K562 (cell line): ENCODE results near the gene GYPC. TPM values are rescaled to one million over a fixed set of nuclear protein-coding genes. Genes with fewer than 3 reads are reported as not detected.
A peak's percentile ranks its signal among the peaks of the same experiment; 100 is the strongest.

ENCODE experiments used
- ATAC-seq: fragments of 200-7000 bp; cut with Tn5 transposase; 3 replicates; pipeline ENCODE4 v1.9.1; 2020; ENCODE audit warnings: moderate library complexity
- BruUV-seq: library from RNA; stranded (reverse); fragments of 400-500 nt; replicated peaks from 2 replicates; lab custom pipeline; 2021; lab: Mats Ljungman, UMichigan
- CTCF ChIA-PET: fragments of 300-600 bp; formaldehyde crosslinking; extraction: SDS; loops from one replicate; lab custom pipeline; 2021; ENCODE audit warnings: low intra/inter-chr PET ratio; lab: Yijun Ruan, JAX
- POLR2A ChIA-PET: fragments of 300-600, 350-650 bp; sonication (Branson Sonifier 250); formaldehyde crosslinking; extraction: SDS; loops from one replicate; lab custom pipeline; 2021; ENCODE audit warnings: antibody characterized with exemption, inconsistent platforms; lab: Yijun Ruan, JAX
- DNase-seq, 4 experiments: peaks; one replicate each; pipeline versions ENCODE4 v3.0.0 to v3.0.0-alpha.2; 2011 to 2018; ENCODE audit warnings: low spot score in 3 of 4, mixed read lengths in 3 of 4; ENCODE audit errors: extremely low read depth in 1 of 4
- FAIRE-seq: peaks from 2 replicates; lab custom pipeline; 2011; peaks lifted over from hg19 to GRCh38; lab: Jason Lieb, UNC
- H2AFZ ChIP-seq: 2 replicates; pipeline ENCODE4 v1.6.0; 2011; ENCODE audit warnings: low read depth, low read length, control low read depth, inconsistent platforms
- H3K27ac ChIP-seq: fragments of 200-600 bp; 3 replicates; pipeline ENCODE4 v1.8.0; 2011; ENCODE audit warnings: low read depth, mild to moderate bottlenecking, control low read depth, inconsistent platforms, low read length, moderate library complexity, mixed read lengths; ENCODE audit errors: extremely low read depth
- H3K27me3 ChIP-seq, 2 experiments: fragments of 300-600 bp in 1 of 2; 2 replicates in 1 of 2; 3 replicates in 1 of 2; pipeline versions ENCODE4 v1.6.0 to v1.8.0; 2011; ENCODE audit warnings: inconsistent platforms in 2 of 2, low read length in 2 of 2, mild to moderate bottlenecking in 1 of 2, mixed read lengths in 1 of 2, moderate library complexity in 1 of 2; ENCODE audit not compliant: control insufficient read depth in 2 of 2, insufficient read depth in 2 of 2
- H3K36me3 ChIP-seq: fragments of 300-600 bp; 3 replicates; pipeline ENCODE4 v1.8.0; 2011; ENCODE audit warnings: mild to moderate bottlenecking, low read length, inconsistent platforms; ENCODE audit not compliant: control insufficient read depth, insufficient read depth
- H3K4me1 ChIP-seq, 2 experiments: fragments of 200-600 bp in 1 of 2; replicated peaks in 1 of 2; 2 replicates in 1 of 2; 3 replicates in 1 of 2; pipeline versions ENCODE4 v1.5.1 to v1.8.0; 2011; ENCODE audit warnings: inconsistent platforms in 2 of 2, low read length in 2 of 2, mild to moderate bottlenecking in 1 of 2, mixed read lengths in 1 of 2, moderate library complexity in 1 of 2; ENCODE audit not compliant: control insufficient read depth in 2 of 2, insufficient read depth in 2 of 2
- H3K4me2 ChIP-seq: 2 replicates; pipeline ENCODE4 v1.6.1; 2011; ENCODE audit warnings: low read length, control low read depth, inconsistent platforms, mixed read lengths; ENCODE audit not compliant: insufficient read depth
- H3K4me3 ChIP-seq: fragments of 200-600 bp; sonication (generic), shearing (Covaris generic); 2 replicates; pipeline ENCODE4 v1.5.1; 2016; ENCODE audit warnings: control low read depth, inconsistent platforms
- H3K79me2 ChIP-seq: fragments of 200-600 bp; 3 replicates; pipeline ENCODE4 v1.8.0; 2011; ENCODE audit warnings: low read length, inconsistent platforms; ENCODE audit not compliant: control insufficient read depth, insufficient read depth
- H3K9ac ChIP-seq, 2 experiments: 2 replicates each; pipeline versions ENCODE4 v1.6.0 to v1.6.1; 2011; ENCODE audit warnings: low read depth in 2 of 2, low read length in 2 of 2, control low read depth in 1 of 2, inconsistent platforms in 1 of 2, mild to moderate bottlenecking in 1 of 2, mixed read lengths in 1 of 2; ENCODE audit not compliant: insufficient read depth in 1 of 2
- H3K9me1 ChIP-seq: one replicate; pipeline ENCODE4 v1.6.0; 2011; ENCODE audit warnings: inconsistent platforms, mild to moderate bottlenecking, low read length, moderate library complexity; ENCODE audit not compliant: control insufficient read depth, insufficient read depth
- H3K9me3 ChIP-seq: replicated peaks from 2 replicates; pipeline ENCODE4 v1.5.1; 2011; ENCODE audit warnings: low read depth, low read length, inconsistent platforms; ENCODE audit not compliant: control insufficient read depth, insufficient read depth
- H4K20me1 ChIP-seq: replicated peaks from 2 replicates; pipeline ENCODE4 v1.6.1; 2011; ENCODE audit warnings: low read length, inconsistent platforms, mixed read lengths; ENCODE audit not compliant: control insufficient read depth, insufficient read depth
- CTBP1 ChIP-seq: fragments of 450-650 bp; IDR thresholded peaks from 2 replicates; pipeline ENCODE4 v1.6.1; 2016; ENCODE audit warnings: borderline replicate concordance
- IFI16 ChIP-seq: fragments of 250-450 bp; sonication (Bioruptor Pico); IDR thresholded peaks from 2 replicates; pipeline ENCODE4 v2.1.2; 2022; ENCODE audit warnings: mild to moderate bottlenecking, inconsistent platforms
- KHSRP ChIP-seq: fragments of 450-650 bp; IDR thresholded peaks from 2 replicates; pipeline ENCODE4 v1.6.1; 2017
- PRMT5 ChIP-seq: sonication (generic); formaldehyde crosslinking; IDR thresholded peaks from 2 replicates; pipeline ENCODE4 v1.5.0; 2020; ENCODE audit warnings: missing genetic modification reagents
- RBM34 ChIP-seq: fragments of 200-400 bp; formaldehyde crosslinking; IDR thresholded peaks from 2 replicates; pipeline ENCODE4 v1.6.1; 2018; ENCODE audit warnings: low read length, borderline replicate concordance; ENCODE audit not compliant: insufficient read depth
- SMAD3 ChIP-seq: fragments of 450-650 bp; formaldehyde crosslinking; conservative IDR thresholded peaks from 2 replicates; pipeline ENCODE4 v1.4.0; 2020; ENCODE audit warnings: mild to moderate bottlenecking
- SMARCA4 ChIP-seq: fragments of 450-650 bp; IDR thresholded peaks from 2 replicates; pipeline ENCODE4 v1.6.1; 2016
- WGBS: fragments of 100-300 bp; shearing (Covaris generic); methylation state at CpG from one replicate; pipeline ENCODE4 v1.1.6; 2016; ENCODE audit warnings: low coverage, mixed read lengths; ENCODE audit not compliant: insufficient coverage; ENCODE audit errors: missing lambda C conversion rate; 5-methylcytosine and 5-hydroxymethylcytosine counted together
- in situ Hi-C: fragments of 300-500 bp; cut with MboI; formaldehyde crosslinking; loops from 4 replicates; pipeline ENCODE4 v1.15.0; 2018; ENCODE audit warnings: inconsistent platforms, mixed read lengths
- intact Hi-C: fragments of 100-400 bp; cut with micrococcal nuclease; formaldehyde crosslinking; loops from 2 replicates; pipeline ENCODE4 v1.14.2; 2022
- polyA plus RNA-seq, 8 experiments: library from polyadenylated mRNA; depleted of rRNA in 4 of 8; stranded (reverse) in 5 of 8; unstranded in 3 of 8; fragments of >200 nt; fragmentation: Nextera tagmentation in 2 of 8; fragmentation: Illumina TruSeq in 1 of 8; extraction: Ambion mirVana in 2 of 8; extraction: Trizol in 1 of 8; gene quantifications; 2 replicates each; pipeline versions ENCODE4 v1.2.1 to v1.2.3, GENCODE V29; 2011 to 2014; ENCODE audit warnings: inconsistent platforms in 1 of 8, missing spikeins in 1 of 8
- total RNA-seq, 7 experiments: library from RNA; depleted of rRNA in 6 of 7; stranded (reverse); fragments of >200 nt in 6 of 7; fragmentation: Illumina TruSeq in 2 of 7; extraction: Trizol in 2 of 7; gene quantifications; 2 replicates each; pipeline versions ENCODE4 v1.2.1 to v1.2.3, GENCODE V29; 2011 to 2021; ENCODE audit warnings: low replicate concordance in 1 of 7
- TF ChIP-seq, protein P1 (sequence below): fragments of 450-650 bp; formaldehyde crosslinking; IDR thresholded peaks from 2 replicates; pipeline ENCODE4 v1.4.0; 2020; ENCODE audit warnings: mild to moderate bottlenecking, moderate library complexity
- TF ChIP-seq, protein P2 (sequence below): fragments of 450-650 bp; formaldehyde crosslinking; IDR thresholded peaks from 2 replicates; pipeline ENCODE4 v1.4.0; 2022; ENCODE audit warnings: mild to moderate bottlenecking, moderate library complexity
- TF ChIP-seq, protein P3 (sequence below), 3 experiments: fragments of 200-800 bp in 1 of 3; fragments of 250-450 bp in 1 of 3; fragments of 450-650 bp in 1 of 3; sonication (Bioruptor Pico) in 1 of 3; sonication (Bioruptor generic) in 1 of 3; formaldehyde crosslinking in 1 of 3; IDR thresholded peaks; 2 replicates each; pipeline versions ENCODE4 v1.6.1 to v1.8.0; 2016 to 2022; ENCODE audit warnings: mild to moderate bottlenecking in 2 of 3, missing genetic modification characterization in 2 of 3, missing compliant biosample characterization in 1 of 3, moderate library complexity in 1 of 3
- TF ChIP-seq, protein P4 (sequence below), 2 experiments: fragments of 450-650 bp; conservative IDR thresholded peaks; 2 replicates each; pipeline ENCODE4 v1.6.1; 2017; ENCODE audit warnings: mild to moderate bottlenecking in 2 of 2, moderate library complexity in 2 of 2
- TF ChIP-seq, protein P5 (sequence below): fragments of 450-650 bp; IDR thresholded peaks from 2 replicates; pipeline ENCODE4 v1.6.1; 2016; ENCODE audit warnings: mild to moderate bottlenecking

GYPC gene
- total and polyA plus RNA-seq, 9 of the 15 experiments (the other 6 are each of a cell fraction or from before 2014, with no cell fraction given), result 50.6 to 282 (median 194) TPM

DNA sequence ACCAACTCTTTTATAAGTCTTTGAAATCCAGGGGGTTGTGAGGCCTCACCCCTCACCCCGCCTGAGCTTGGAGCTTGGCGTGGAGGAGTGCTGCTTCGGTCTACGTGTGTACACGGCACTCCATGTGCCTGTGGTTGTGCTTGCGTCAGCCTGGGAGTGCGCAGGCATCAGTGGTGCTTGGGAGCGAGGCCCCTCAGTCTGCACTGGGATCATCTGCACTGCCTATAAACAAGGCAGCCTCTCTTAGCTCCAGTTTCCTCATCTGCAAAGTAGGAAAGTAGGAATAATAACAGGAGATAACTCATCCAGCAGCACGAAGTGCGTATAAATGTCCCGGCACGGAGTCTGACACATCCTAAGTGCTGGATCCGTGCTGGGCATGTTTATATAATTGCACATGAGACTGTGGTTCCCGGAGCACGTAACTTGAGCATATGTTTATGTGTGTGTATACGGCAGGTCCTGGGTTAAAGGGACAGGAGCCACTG, 1.2 kb downstream of the GYPC start:
- Histone ChIP-seq H3K9ac (peak overlapping the region; percentile 96 to 99), H2AFZ (peak overlapping the region; percentile 79), H3K4me2 (peak overlapping the region; percentile 92), H3K9me1 (no peaks in the 10 kb centered on the region), H3K36me3 (peaks cover 39% of the 10 kb centered on the region), H3K27me3 (no peaks in the 10 kb centered on the region), H3K4me1 (peaks cover 56 to 58% of the 10 kb centered on the region in 2 experiments), H3K9me3 (no peaks in the 10 kb centered on the region), H3K79me2 (peaks cover 70% of the 10 kb centered on the region), H3K27ac (peak overlapping the region; percentile 92), H4K20me1 (peaks cover 13% of the 10 kb centered on the region), H3K4me3 (peak overlapping the region; percentile 82)
- WGBS, result under 1% methylated on average over 16 of the region's 16 CpGs
- ChIA-PET POLR2A (interaction anchor here (1.3 to 1.8 kb wide), 2 partner anchors 13 to 20 kb away, joined by 5 read pairs; no protein-coding TSS in a partner anchor), CTCF (no interaction called here)
- peak in 3 of 4 experiments; percentile 35 to 79 (median 59) for DNase-seq
- intact Hi-C loops, result loop anchor here (1.0 to 2.0 kb wide), 3 partner anchors 12 to 348 kb away; no protein-coding TSS in a partner anchor
- peak; percentile 76 for ATAC-seq
- FAIRE-seq, result no peak
- BruUV-seq, result TSS peak; percentile 38
- in situ Hi-C loops, result no loop called here
- TF ChIP-seq, protein P1, sequence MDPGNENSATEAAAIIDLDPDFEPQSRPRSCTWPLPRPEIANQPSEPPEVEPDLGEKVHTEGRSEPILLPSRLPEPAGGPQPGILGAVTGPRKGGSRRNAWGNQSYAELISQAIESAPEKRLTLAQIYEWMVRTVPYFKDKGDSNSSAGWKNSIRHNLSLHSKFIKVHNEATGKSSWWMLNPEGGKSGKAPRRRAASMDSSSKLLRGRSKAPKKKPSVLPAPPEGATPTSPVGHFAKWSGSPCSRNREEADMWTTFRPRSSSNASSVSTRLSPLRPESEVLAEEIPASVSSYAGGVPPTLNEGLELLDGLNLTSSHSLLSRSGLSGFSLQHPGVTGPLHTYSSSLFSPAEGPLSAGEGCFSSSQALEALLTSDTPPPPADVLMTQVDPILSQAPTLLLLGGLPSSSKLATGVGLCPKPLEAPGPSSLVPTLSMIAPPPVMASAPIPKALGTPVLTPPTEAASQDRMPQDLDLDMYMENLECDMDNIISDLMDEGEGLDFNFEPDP (CRISPR knock-in tag), result no peak
- TF ChIP-seq SMAD3 (CRISPR knock-in tag) (no peak), SMARCA4 (no peak), PRMT5 (CRISPR knock-in tag) (no peak), IFI16 (peak; percentile 19; the same call in 1 of the 2 replicates), CTBP1 (no peak), KHSRP (no peak), RBM34 (no peak)
- TF ChIP-seq, protein P2, sequence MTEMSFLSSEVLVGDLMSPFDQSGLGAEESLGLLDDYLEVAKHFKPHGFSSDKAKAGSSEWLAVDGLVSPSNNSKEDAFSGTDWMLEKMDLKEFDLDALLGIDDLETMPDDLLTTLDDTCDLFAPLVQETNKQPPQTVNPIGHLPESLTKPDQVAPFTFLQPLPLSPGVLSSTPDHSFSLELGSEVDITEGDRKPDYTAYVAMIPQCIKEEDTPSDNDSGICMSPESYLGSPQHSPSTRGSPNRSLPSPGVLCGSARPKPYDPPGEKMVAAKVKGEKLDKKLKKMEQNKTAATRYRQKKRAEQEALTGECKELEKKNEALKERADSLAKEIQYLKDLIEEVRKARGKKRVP (CRISPR knock-in tag), result peak; percentile 91
- TF ChIP-seq, protein P3, sequence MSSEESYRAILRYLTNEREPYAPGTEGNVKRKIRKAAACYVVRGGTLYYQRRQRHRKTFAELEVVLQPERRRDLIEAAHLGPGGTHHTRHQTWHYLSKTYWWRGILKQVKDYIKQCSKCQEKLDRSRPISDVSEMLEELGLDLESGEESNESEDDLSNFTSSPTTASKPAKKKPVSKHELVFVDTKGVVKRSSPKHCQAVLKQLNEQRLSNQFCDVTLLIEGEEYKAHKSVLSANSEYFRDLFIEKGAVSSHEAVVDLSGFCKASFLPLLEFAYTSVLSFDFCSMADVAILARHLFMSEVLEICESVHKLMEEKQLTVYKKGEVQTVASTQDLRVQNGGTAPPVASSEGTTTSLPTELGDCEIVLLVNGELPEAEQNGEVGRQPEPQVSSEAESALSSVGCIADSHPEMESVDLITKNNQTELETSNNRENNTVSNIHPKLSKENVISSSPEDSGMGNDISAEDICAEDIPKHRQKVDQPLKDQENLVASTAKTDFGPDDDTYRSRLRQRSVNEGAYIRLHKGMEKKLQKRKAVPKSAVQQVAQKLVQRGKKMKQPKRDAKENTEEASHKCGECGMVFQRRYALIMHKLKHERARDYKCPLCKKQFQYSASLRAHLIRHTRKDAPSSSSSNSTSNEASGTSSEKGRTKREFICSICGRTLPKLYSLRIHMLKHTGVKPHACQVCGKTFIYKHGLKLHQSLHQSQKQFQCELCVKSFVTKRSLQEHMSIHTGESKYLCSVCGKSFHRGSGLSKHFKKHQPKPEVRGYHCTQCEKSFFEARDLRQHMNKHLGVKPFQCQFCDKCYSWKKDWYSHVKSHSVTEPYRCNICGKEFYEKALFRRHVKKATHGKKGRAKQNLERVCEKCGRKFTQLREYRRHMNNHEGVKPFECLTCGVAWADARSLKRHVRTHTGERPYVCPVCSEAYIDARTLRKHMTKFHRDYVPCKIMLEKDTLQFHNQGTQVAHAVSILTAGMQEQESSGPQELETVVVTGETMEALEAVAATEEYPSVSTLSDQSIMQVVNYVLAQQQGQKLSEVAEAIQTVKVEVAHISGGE (CRISPR knock-in tag; IDR thresholded peaks at IDR 0.05), result no peak
- TF ChIP-seq, protein P4, sequence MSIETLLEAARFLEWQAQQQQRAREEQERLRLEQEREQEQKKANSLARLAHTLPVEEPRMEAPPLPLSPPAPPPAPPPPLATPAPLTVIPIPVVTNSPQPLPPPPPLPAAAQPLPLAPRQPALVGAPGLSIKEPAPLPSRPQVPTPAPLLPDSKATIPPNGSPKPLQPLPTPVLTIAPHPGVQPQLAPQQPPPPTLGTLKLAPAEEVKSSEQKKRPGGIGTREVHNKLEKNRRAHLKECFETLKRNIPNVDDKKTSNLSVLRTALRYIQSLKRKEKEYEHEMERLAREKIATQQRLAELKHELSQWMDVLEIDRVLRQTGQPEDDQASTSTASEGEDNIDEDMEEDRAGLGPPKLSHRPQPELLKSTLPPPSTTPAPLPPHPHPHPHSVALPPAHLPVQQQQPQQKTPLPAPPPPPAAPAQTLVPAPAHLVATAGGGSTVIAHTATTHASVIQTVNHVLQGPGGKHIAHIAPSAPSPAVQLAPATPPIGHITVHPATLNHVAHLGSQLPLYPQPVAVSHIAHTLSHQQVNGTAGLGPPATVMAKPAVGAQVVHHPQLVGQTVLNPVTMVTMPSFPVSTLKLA (conservative IDR thresholded peaks at IDR 0.05), result peak; percentile 83 to 85
- TF ChIP-seq, protein P5, sequence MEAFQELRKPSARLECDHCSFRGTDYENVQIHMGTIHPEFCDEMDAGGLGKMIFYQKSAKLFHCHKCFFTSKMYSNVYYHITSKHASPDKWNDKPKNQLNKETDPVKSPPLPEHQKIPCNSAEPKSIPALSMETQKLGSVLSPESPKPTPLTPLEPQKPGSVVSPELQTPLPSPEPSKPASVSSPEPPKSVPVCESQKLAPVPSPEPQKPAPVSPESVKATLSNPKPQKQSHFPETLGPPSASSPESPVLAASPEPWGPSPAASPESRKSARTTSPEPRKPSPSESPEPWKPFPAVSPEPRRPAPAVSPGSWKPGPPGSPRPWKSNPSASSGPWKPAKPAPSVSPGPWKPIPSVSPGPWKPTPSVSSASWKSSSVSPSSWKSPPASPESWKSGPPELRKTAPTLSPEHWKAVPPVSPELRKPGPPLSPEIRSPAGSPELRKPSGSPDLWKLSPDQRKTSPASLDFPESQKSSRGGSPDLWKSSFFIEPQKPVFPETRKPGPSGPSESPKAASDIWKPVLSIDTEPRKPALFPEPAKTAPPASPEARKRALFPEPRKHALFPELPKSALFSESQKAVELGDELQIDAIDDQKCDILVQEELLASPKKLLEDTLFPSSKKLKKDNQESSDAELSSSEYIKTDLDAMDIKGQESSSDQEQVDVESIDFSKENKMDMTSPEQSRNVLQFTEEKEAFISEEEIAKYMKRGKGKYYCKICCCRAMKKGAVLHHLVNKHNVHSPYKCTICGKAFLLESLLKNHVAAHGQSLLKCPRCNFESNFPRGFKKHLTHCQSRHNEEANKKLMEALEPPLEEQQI, result no peak
